ENCODE data around the gene KPRP. TPM values are rescaled to one million over a fixed set of nuclear protein-coding genes. Genes with fewer than 3 reads are reported as not detected.

KPRP gene
- total RNA-seq, 2 experiments from 2014 or later, result not detected

GRCh38 chr1:152756872-152757271, 953 bp upstream of the KPRP start:
- no peak for DNase-seq
- no peak for ATAC-seq (ENCODE audit: low read depth)
- peaks cover 12% of the 10 kb centered on the region for H3K27me3 Mint-ChIP-seq
- H3K27ac Mint-ChIP-seq, result no peak overlapping the region
- H3K4me3 Mint-ChIP-seq, result no peak overlapping the region
- POLR2A ChIA-PET, result no interaction called here
- no peaks in the 10 kb centered on the region for H3K4me1 Mint-ChIP-seq
- no peaks in the 10 kb centered on the region for H3K9me3 Mint-ChIP-seq
- no peaks in the 10 kb centered on the region for H3K36me3 Mint-ChIP-seq

- Mint-ChIP-seq H3K36me3 (no peaks in the 10 kb centered on the region), H3K27me3 (peaks cover 4% of the 10 kb centered on the region), H3K9me3 (no peaks in the 10 kb centered on the region), H3K27ac (no peak overlapping the region), H3K4me3 (no peak overlapping the region), H3K4me1 (no peaks in the 10 kb centered on the region)
- POLR2A ChIA-PET, result no interaction called here
- DNase-seq, result no peak
- no peak for ATAC-seq (ENCODE audit: low read depth)
Observed at GRCh38 chr1:152758636-152759035, 811 bp downstream of the KPRP start.

GRCh38 chr1:152759453-152760173, 1.8 kb downstream of the KPRP start:
- H3K4me3 Mint-ChIP-seq, result no peak overlapping the region
- no peaks in the 10 kb centered on the region for H3K9me3 Mint-ChIP-seq

GRCh38 chr1:152760551-152761190, 2.8 kb downstream of the KPRP start:
- ATAC-seq (ENCODE audit: low read depth) (no peak), DNase-seq (no peak)
- no peak overlapping the region for H3K27ac Mint-ChIP-seq
- no peaks in the 10 kb centered on the region for H3K36me3 Mint-ChIP-seq
- H3K27me3 Mint-ChIP-seq, result peaks cover 2% of the 10 kb centered on the region
- H3K4me1 Mint-ChIP-seq, result no peaks in the 10 kb centered on the region
- POLR2A ChIA-PET, result no interaction called here
- H3K9me3 Mint-ChIP-seq, result no peaks in the 10 kb centered on the region
- no peak overlapping the region for H3K4me3 Mint-ChIP-seq

More at GRCh38 chr1:152759453-152760173, 1.8 kb downstream of the KPRP start:
- H3K36me3 Mint-ChIP-seq, result no peaks in the 10 kb centered on the region
- H3K27me3 Mint-ChIP-seq, result peaks cover 3% of the 10 kb centered on the region
- POLR2A ChIA-PET, result no interaction called here
- DNase-seq (no peak), ATAC-seq (ENCODE audit: low read depth) (no peak)
- H3K27ac Mint-ChIP-seq, result no peak overlapping the region
- H3K4me1 Mint-ChIP-seq, result no peaks in the 10 kb centered on the region

GRCh38 chr1:152761609-152762213, 3.9 kb downstream of the KPRP start:
- Mint-ChIP-seq H3K4me3 (no peak overlapping the region), H3K27me3 (peaks cover 2% of the 10 kb centered on the region), H3K9me3 (no peaks in the 10 kb centered on the region), H3K36me3 (no peaks in the 10 kb centered on the region), H3K27ac (no peak overlapping the region), H3K4me1 (no peaks in the 10 kb centered on the region)
- DNase-seq, result no peak
- POLR2A ChIA-PET, result no interaction called here
- ATAC-seq (ENCODE audit: low read depth), result no peak

GRCh38 chr1:152768847-152769533, 11.2 kb downstream of the KPRP start:
- ATAC-seq (ENCODE audit: low read depth) (no peak), DNase-seq (no peak)
- no peaks in the 10 kb centered on the region for H3K36me3 Mint-ChIP-seq
- H3K27me3 Mint-ChIP-seq, result peaks cover 2% of the 10 kb centered on the region
- POLR2A ChIA-PET, result no interaction called here
- no peaks in the 10 kb centered on the region for H3K4me1 Mint-ChIP-seq
- no peak overlapping the region for H3K4me3 Mint-ChIP-seq
- H3K27ac Mint-ChIP-seq, result no peak overlapping the region
- H3K9me3 Mint-ChIP-seq, result peaks cover 2% of the 10 kb centered on the region

GRCh38 chr1:152770411-152770810, 12.6 kb downstream of the KPRP start:
- Mint-ChIP-seq H3K9me3 (peaks cover 2% of the 10 kb centered on the region), H3K4me1 (no peaks in the 10 kb centered on the region), H3K36me3 (no peaks in the 10 kb centered on the region), H3K4me3 (no peak overlapping the region), H3K27me3 (peaks cover 4% of the 10 kb centered on the region), H3K27ac (no peak overlapping the region)
- POLR2A ChIA-PET, result no interaction called here
- ATAC-seq (ENCODE audit: low read depth) (no peak), DNase-seq (no peak)

- Mint-ChIP-seq H3K27ac (no peak within 1 kb of the TSS), H3K27me3 (peaks cover 10% of the 10 kb centered on the region)
Observed at GRCh38 chr1:152774875-152775274, 17.1 kb downstream of the KPRP start, which contains the start of gene LCE1F. LCE1F (plus strand) TSS chr1:152775140; CDS start chr1:152776372, 1,232 bp downstream.

GRCh38 chr1:152776361-152776760, 18.5 kb downstream of the KPRP start:
- no peak for DNase-seq

More at GRCh38 chr1:152774875-152775274, 17.1 kb downstream of the KPRP start, which contains the start of gene LCE1F:
- POLR2A ChIA-PET, result no interaction called here
- ATAC-seq (ENCODE audit: low read depth) (no peak), DNase-seq (no peak)
- Mint-ChIP-seq H3K36me3 (no peaks in the 10 kb centered on the region), H3K4me3 (no peak within 1 kb of the TSS), H3K9me3 (peaks cover 2% of the 10 kb centered on the region), H3K4me1 (no peaks in the 10 kb centered on the region)

GRCh38 chr1:152777510-152778137, 19.8 kb downstream of the KPRP start:
- ATAC-seq (ENCODE audit: low read depth) (no peak), DNase-seq (no peak)
- no peaks in the 10 kb centered on the region for H3K9me3 Mint-ChIP-seq
- H3K4me3 Mint-ChIP-seq, result no peak overlapping the region
- no peaks in the 10 kb centered on the region for H3K36me3 Mint-ChIP-seq
- no peaks in the 10 kb centered on the region for H3K4me1 Mint-ChIP-seq
- H3K27ac Mint-ChIP-seq, result no peak overlapping the region
- peaks cover 11% of the 10 kb centered on the region for H3K27me3 Mint-ChIP-seq
- POLR2A ChIA-PET, result no interaction called here

More at GRCh38 chr1:152776361-152776760, 18.5 kb downstream of the KPRP start:
- no peak overlapping the region for H3K27ac Mint-ChIP-seq
- peaks cover 2% of the 10 kb centered on the region for H3K9me3 Mint-ChIP-seq
- H3K36me3 Mint-ChIP-seq, result no peaks in the 10 kb centered on the region
- ATAC-seq (ENCODE audit: low read depth), result no peak
- H3K27me3 Mint-ChIP-seq, result peaks cover 10% of the 10 kb centered on the region
- H3K4me3 Mint-ChIP-seq, result no peak overlapping the region
- H3K4me1 Mint-ChIP-seq, result no peaks in the 10 kb centered on the region
- POLR2A ChIA-PET, result no interaction called here

- H3K27ac Mint-ChIP-seq, result no peak overlapping the region
- no peak for DNase-seq
- no peaks in the 10 kb centered on the region for H3K4me1 Mint-ChIP-seq
- H3K4me3 Mint-ChIP-seq, result no peak overlapping the region
- H3K9me3 Mint-ChIP-seq, result no peaks in the 10 kb centered on the region
- ATAC-seq (ENCODE audit: low read depth), result no peak
- H3K27me3 Mint-ChIP-seq, result peaks cover 27% of the 10 kb centered on the region
- H3K36me3 Mint-ChIP-seq, result no peaks in the 10 kb centered on the region
- POLR2A ChIA-PET, result no interaction called here
Observed at GRCh38 chr1:152783095-152783494, 25.3 kb downstream of the KPRP start.

- Mint-ChIP-seq H3K27ac (no peak within 1 kb of the TSS), H3K4me3 (no peak within 1 kb of the TSS), H3K36me3 (no peaks in the 10 kb centered on the region), H3K9me3 (no peaks in the 10 kb centered on the region), H3K4me1 (no peaks in the 10 kb centered on the region), H3K27me3 (peaks cover 21% of the 10 kb centered on the region)
- POLR2A ChIA-PET, result no interaction called here
- DNase-seq (no peak), ATAC-seq (ENCODE audit: low read depth) (no peak)
Observed at GRCh38 chr1:152786077-152786476, 28.3 kb downstream of the KPRP start, which contains the start of gene LCE1E. LCE1E (plus strand) TSS chr1:152786257; CDS start chr1:152787300, 1,043 bp downstream.

- no peaks in the 10 kb centered on the region for H3K9me3 Mint-ChIP-seq
- no peak for ATAC-seq (ENCODE audit: low read depth)
- H3K4me1 Mint-ChIP-seq, result no peaks in the 10 kb centered on the region
- no peaks in the 10 kb centered on the region for H3K36me3 Mint-ChIP-seq
- peaks cover 7% of the 10 kb centered on the region for H3K27me3 Mint-ChIP-seq
- no peak for DNase-seq
- POLR2A ChIA-PET, result no interaction called here
- no peak overlapping the region for H3K4me3 Mint-ChIP-seq
- no peak overlapping the region for H3K27ac Mint-ChIP-seq
Observed at GRCh38 chr1:152795686-152796085, 37.9 kb downstream of the KPRP start.
